ENCODE measurements around the gene AVPR2.
A peak's percentile ranks its signal among the peaks of the same experiment; 100 is the strongest.

The AVPR2 gene

GRCh38 chrX:153871946-153872878 is 32.3 kb upstream of the AVPR2 start:
- DNase-seq: no peak

GRCh38 chrX:153873282-153874084 is 31.0 kb upstream of the AVPR2 start:
- no peak for DNase-seq

GRCh38 chrX:153874085-153874365 is 30.4 kb upstream of the AVPR2 start:
- no peak for DNase-seq

- DNase-seq: no peak
Measured at GRCh38 chrX:153874366-153875125, 29.9 kb upstream of the AVPR2 start.

- DNase-seq: peak; percentile 46
Measured at GRCh38 chrX:153875391-153876111, 28.9 kb upstream of the AVPR2 start.

GRCh38 chrX:153876112-153876491 is 28.4 kb upstream of the AVPR2 start:
- no peak for DNase-seq

GRCh38 chrX:153877571-153878261 is 26.8 kb upstream of the AVPR2 start:
- DNase-seq: no peak

GRCh38 chrX:153878345-153878744 is 26.1 kb upstream of the AVPR2 start:
- no peak for DNase-seq

- no peak for DNase-seq
Measured at GRCh38 chrX:153878969-153879653, 25.4 kb upstream of the AVPR2 start.

- no peak for DNase-seq
Measured at GRCh38 chrX:153879741-153880439, 24.6 kb upstream of the AVPR2 start.

- DNase-seq: no peak
Measured at GRCh38 chrX:153880440-153880815, 24.0 kb upstream of the AVPR2 start.

GRCh38 chrX:153881281-153881680 is 23.2 kb upstream of the AVPR2 start:
- DNase-seq: no peak

- DNase-seq: no peak
Measured at GRCh38 chrX:153882086-153882498, 22.4 kb upstream of the AVPR2 start.

- DNase-seq: no peak
Measured at GRCh38 chrX:153882557-153882956, 21.9 kb upstream of the AVPR2 start.

GRCh38 chrX:153883163-153883843 is 21.2 kb upstream of the AVPR2 start:
- no peak for DNase-seq

- no peak for DNase-seq
Measured at GRCh38 chrX:153884136-153884535, 20.3 kb upstream of the AVPR2 start.

GRCh38 chrX:153884590-153884989 is 19.9 kb upstream of the AVPR2 start:
- DNase-seq: no peak

GRCh38 chrX:153885208-153885787 is 19.2 kb upstream of the AVPR2 start:
- no peak for DNase-seq

GRCh38 chrX:153885968-153886903 is 18.2 kb upstream of the AVPR2 start, which contains the start of gene L1CAM:
Gene L1CAM, minus strand, starts transcription at chrX:153886173. Its CDS starts 10,337 bp downstream, at chrX:153875836.
- no peak for DNase-seq
